22Rv1 (cell line): Measurements from ENCODE around the gene UBN1.

Experiments
- H3K27ac ChIP-seq: fragments of 450-650 bp; 2 replicates; pipeline ENCODE4 v1.5.1; 2017
- ZFX ChIP-seq: fragments of 450-650 bp; IDR thresholded peaks from 2 replicates; pipeline ENCODE4 v1.6.1; 2017; ENCODE audit warnings: antibody characterized with exemption, borderline replicate concordance
- TF ChIP-seq, protein P1 (sequence below): fragments of 450-650 bp; IDR thresholded peaks from 2 replicates; pipeline ENCODE4 v1.5.1; 2017; ENCODE audit warnings: mild to moderate bottlenecking

The UBN1 gene

DNA sequence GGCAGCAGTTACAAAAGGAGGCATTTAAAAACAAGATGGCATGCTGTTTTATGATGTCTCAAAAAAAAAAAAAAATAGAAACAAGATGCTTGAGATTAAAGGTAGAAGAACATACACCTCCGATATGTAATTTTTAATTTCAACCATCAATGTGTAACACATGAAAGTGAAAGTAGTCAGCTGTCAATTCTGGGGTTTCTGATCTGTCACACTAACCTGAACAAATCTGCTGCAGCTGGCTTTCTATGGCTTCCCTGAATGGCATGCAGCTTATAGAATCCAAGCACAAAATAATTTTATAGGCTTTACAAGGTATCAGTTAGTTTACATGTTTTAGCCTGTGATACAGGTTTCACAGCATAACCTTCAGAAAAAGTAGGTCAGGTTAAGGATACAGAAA lies 13.7 kb upstream of the UBN1 start:
- TF ChIP-seq, protein P1, sequence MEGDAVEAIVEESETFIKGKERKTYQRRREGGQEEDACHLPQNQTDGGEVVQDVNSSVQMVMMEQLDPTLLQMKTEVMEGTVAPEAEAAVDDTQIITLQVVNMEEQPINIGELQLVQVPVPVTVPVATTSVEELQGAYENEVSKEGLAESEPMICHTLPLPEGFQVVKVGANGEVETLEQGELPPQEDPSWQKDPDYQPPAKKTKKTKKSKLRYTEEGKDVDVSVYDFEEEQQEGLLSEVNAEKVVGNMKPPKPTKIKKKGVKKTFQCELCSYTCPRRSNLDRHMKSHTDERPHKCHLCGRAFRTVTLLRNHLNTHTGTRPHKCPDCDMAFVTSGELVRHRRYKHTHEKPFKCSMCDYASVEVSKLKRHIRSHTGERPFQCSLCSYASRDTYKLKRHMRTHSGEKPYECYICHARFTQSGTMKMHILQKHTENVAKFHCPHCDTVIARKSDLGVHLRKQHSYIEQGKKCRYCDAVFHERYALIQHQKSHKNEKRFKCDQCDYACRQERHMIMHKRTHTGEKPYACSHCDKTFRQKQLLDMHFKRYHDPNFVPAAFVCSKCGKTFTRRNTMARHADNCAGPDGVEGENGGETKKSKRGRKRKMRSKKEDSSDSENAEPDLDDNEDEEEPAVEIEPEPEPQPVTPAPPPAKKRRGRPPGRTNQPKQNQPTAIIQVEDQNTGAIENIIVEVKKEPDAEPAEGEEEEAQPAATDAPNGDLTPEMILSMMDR, result no peak
- no peak for TF ChIP-seq ZFX
- H3K27ac ChIP-seq, result no peak overlapping the region

DNA sequence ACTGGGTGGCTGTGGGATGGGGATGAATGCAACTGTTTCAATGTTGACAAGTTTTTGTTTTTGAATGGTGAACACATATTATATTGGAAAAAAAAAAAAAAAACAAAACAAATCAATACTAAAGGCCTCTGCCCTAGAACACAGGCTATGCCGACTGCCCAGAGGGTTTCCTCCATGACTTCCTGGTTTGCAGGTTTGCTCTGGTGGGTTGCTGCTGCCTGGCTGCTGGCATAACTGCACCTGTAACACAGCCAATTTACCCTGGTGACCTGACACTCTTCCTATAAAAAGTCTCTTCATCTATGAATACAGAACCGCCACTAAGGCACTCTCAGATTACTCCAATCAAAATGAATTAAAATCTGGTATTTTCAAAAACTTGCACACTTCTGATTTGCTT lies 10.6 kb upstream of the UBN1 start:
- no peak overlapping the region for H3K27ac ChIP-seq
- TF ChIP-seq, protein P1, result no peak
- no peak for TF ChIP-seq ZFX

DNA sequence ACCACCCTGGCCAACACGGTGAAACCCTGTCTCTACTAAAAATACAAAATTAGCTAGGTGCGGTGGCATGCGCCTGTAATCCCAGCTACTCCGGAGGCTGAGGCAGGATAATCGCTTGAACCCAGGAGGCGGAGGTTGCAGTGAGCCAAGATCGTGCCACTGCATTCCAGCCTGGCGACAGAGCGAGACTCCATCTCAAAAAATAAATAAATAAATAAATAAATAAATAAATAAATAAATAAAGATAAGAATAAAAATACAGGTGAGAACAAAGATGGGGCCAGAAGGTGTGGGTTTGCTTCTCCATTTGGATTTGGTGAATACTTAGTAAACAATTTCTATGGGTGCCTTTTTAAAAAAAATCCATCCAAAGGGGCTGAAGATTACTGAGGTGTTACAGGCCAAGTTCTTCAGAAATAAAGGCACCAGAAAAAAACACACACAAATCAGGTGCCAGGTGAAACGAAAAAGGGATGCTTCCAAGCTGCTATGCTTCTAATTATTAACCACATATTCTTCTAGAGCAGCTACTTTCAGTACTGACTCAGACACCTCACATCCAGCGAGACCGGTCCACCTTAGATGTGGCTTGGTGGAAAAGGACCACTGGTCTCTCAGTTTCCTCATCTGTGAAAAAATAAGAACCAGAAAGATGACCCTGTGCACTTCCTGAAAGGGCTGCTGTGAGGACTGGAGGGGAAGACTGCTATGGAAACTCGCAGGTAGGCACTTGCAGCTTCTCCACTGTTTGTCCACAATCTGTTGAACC lies 9.4 kb upstream of the UBN1 start:
- no peak overlapping the region for H3K27ac ChIP-seq
- no peak for TF ChIP-seq ZFX
- TF ChIP-seq, protein P1, result no peak

DNA sequence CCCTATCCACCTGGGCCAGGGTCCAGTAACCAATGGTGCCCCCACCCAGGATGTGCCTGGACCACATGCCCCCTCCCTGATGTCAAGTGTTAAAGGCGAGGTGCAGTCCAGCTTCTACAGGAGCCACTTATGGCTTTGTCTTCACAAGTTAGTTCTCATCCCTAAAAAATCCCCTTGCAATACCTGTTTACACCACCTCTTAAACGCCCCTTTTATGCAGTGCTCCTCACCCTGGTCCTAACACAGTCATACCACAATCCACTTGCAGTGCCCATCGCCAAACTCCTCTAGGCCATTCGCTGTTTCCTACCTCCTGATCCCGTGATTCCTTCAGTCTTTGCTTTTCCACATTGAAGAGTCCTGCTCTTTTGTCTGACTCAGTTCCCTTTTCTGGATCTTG lies 7.3 kb upstream of the UBN1 start:
- TF ChIP-seq, protein P1, result no peak
- TF ChIP-seq ZFX, result no peak
- H3K27ac ChIP-seq, result no peak overlapping the region

DNA sequence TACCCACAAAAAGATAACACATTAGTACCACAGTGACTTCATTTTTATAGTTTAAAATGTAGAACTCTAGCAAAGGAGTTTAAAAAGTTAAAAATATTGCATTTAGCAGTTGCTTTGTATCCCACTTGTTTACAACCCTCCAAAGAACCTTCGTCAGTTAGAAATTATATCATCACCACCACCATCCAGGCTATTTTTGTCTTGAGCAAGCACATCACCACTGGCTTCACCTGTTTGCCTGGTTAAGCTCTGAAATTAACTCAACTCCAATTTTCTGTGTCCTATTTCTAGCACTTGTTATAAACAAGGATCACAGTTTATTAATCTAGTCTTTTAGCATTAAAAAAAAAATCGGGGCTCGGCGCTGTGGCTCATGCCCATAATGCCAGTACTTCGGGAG lies 6.3 kb upstream of the UBN1 start:
- TF ChIP-seq, protein P1, result no peak
- no peak for TF ChIP-seq ZFX
- no peak overlapping the region for H3K27ac ChIP-seq

DNA sequence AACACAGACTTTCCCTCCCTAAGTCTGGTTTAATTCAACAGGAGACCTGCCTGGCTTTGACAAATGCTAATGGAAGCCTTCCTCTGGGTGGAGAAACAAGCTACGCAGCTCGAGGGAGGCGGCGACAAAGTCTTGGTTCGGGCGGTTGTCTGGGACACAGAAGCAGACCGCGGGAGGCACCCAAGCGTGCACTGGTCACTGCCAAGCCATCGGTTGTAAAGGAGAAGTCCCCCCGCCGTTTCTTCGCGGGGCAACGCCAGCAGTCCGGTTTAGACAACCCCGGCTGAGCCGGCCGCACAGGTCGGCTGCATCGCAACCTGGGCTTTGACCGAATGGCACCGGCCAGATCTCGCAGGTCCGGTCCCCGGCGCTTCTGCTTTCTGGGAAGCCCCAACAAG lies 779 bp upstream of the UBN1 start:
- TF ChIP-seq, protein P1, result no peak
- TF ChIP-seq ZFX, result no peak
- peak overlapping the region; percentile 87 for H3K27ac ChIP-seq

DNA sequence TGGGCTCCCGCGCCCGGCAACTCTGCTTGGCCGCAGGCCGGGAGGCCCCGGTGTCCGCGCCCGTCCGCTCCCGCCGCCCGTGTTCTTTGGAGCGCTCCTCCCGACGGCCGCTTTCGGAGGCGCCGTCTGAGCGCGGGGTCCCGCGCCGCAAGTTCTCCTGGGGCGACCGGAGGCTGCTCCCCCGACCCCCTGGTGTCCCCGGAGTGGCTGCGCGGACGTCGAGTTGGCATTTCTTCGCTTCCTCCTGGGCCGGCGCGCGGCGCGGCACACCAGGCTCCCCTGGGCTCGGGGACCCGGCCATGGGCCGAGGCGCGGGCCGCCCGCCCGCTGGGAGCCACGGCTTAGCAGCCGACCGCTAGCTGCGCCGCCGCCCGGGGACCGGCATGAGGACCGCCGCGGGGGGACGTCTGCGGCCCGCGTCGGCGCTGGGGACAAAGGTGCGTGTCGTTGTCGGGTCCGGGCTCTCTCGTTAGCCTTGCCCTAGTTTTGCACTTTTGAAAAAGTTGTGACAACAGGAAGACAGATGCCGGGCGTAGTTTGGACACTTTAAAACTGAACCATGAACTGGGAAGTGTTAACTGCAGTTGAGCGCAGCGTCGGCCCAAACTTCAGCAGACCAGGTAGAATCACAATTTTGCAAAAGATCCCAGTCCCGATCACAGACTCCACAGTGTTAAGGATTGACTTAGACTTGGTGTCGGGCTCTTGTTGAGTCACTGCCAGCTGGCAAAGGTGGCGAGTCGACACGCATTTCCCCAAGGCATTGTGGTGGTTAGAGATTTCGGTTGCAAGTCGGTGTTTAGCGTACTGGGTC lies 700 bp downstream of the UBN1 start:
- peak overlapping the region; percentile 87 for H3K27ac ChIP-seq
- TF ChIP-seq ZFX, result no peak
- TF ChIP-seq, protein P1, result peak; percentile 9; the same call in 1 of the 2 replicates
